ENCODE results near the gene C19orf47. TPM values are rescaled to one million over a fixed set of nuclear protein-coding genes. Genes with fewer than 3 reads are reported as not detected.
"Not testable (repeated sequence)": the region's sequence is repeated elsewhere in the genome, so short reads cannot be mapped to it uniquely, and the experiment has no call there.

Gene C19orf47
- total RNA-seq, 1 experiment from 2014 or later, result 14.9 TPM

DNA sequence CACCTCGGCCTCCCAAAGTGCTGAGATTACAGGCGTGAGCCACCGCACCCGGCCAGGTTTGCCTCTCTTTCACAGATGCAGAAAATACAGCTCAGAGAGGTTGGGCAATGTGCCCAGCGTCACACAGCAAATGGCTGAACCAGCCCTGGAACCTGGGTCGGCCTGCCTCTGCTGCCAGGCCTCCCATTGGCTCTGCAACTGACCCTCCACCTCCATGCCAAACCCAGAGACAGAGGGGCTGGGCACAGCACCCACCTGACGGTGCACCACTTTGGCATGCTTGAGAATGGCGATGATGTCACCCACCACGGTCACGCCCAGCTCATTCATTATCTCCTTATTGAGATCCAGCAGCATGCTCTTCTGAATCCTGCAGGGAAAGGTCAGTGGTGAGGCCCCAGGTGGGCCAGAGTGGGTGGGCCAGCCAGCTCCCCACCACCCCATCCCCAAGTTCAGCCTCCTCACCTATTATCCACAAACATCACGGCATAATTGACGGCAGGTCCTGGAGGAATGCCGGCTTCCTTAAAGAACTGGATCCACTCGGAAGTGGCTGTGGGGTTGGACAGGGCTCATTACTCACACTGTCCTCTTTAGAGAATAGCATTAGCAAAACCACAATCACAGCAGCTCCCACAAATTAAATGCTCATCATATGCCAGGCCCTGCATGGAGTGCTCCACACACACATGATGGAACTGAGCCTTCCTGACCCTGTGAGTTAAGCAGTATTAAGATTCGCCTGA is 12.2 kb downstream of the C19orf47 start:
- Mint-ChIP-seq H3K9me3 (ENCODE audit: unreplicated experiment) (no peaks in the 10 kb centered on the region), H3K4me3 (ENCODE audit: unreplicated experiment) (no peak overlapping the region), H3K27ac (ENCODE audit: low read depth, unreplicated experiment) (no peak overlapping the region), H3K4me1 (ENCODE audit: insufficient read depth, unreplicated experiment) (peaks cover 3% of the 10 kb centered on the region), H3K27me3 (ENCODE audit: insufficient read depth, unreplicated experiment) (no peaks in the 10 kb centered on the region), H3K36me3 (ENCODE audit: insufficient read depth, unreplicated experiment) (peaks cover 74% of the 10 kb centered on the region)
- intact Hi-C loops (cut with micrococcal nuclease), result no loop called here
- no peak for DNase-seq (ENCODE audit: unreplicated experiment)
- POLR2A ChIA-PET, result interaction anchor here (0.6 kb wide), 1 partner anchor 14 kb away, joined by 3 read pairs; no protein-coding TSS in a partner anchor
- CTCF ChIA-PET, result interaction anchor here (0.6 kb wide), 1 partner anchor 183 kb away, joined by 3 read pairs; no protein-coding TSS in a partner anchor
- no peak for TF ChIP-seq CTCF (IDR thresholded peaks at IDR 0.05; ENCODE audit: unreplicated experiment)
- no TSS peak for BruUV-seq (replicated peaks)

DNA sequence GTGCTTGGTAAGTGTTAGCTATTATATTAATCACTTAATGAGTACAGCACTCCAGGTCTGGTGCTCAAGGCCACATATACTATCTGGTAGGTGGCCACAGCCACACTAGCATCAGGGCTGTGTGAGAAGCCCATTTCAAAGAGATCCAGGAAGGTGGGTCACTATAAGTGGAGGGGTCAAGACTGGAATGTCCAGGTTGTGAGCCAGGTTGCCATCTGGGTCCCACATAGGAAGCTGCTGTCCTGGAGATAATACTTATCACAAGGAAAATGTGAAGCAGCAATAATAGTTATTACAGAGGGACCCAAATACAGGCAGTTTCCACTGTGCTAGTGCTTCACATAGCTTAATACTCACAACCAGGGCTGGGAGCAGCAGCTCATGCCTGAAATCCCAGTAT is 13.1 kb downstream of the C19orf47 start:
- Mint-ChIP-seq H3K9me3 (ENCODE audit: unreplicated experiment) (no peaks in the 10 kb centered on the region), H3K4me3 (ENCODE audit: unreplicated experiment) (no peak overlapping the region), H3K36me3 (ENCODE audit: insufficient read depth, unreplicated experiment) (peaks cover 80% of the 10 kb centered on the region), H3K27me3 (ENCODE audit: insufficient read depth, unreplicated experiment) (no peaks in the 10 kb centered on the region), H3K4me1 (ENCODE audit: insufficient read depth, unreplicated experiment) (peaks cover 6% of the 10 kb centered on the region), H3K27ac (ENCODE audit: low read depth, unreplicated experiment) (no peak overlapping the region)
- CTCF ChIA-PET, result no interaction called here
- no TSS peak for BruUV-seq (replicated peaks)
- POLR2A ChIA-PET, result interaction anchor here (2.2 kb wide), 1 partner anchor 13 kb away, joined by 10 read pairs; the partner anchor contains the start of genes C19orf47 and PLD3
- intact Hi-C loops (cut with micrococcal nuclease), result no loop called here
- no peak for DNase-seq (ENCODE audit: unreplicated experiment)
- no peak for TF ChIP-seq CTCF (IDR thresholded peaks at IDR 0.05; ENCODE audit: unreplicated experiment)

GRCh38 chr19:40333083-40333482 is 15.1 kb downstream of the C19orf47 start:
- BruUV-seq (replicated peaks); H3K9me3 Mint-ChIP-seq (ENCODE audit: unreplicated experiment); H3K4me1 Mint-ChIP-seq (ENCODE audit: insufficient read depth, unreplicated experiment); intact Hi-C loops (cut with micrococcal nuclease); DNase-seq (ENCODE audit: unreplicated experiment); H3K4me3 Mint-ChIP-seq (ENCODE audit: unreplicated experiment); H3K27ac Mint-ChIP-seq (ENCODE audit: low read depth, unreplicated experiment); H3K27me3 Mint-ChIP-seq (ENCODE audit: insufficient read depth, unreplicated experiment): not testable (repeated sequence)
- POLR2A ChIA-PET, result interaction anchor here (1.0 to 2.2 kb wide), 2 partner anchors 15 to 28 kb away, joined by 5 to 10 read pairs; partner anchors contain the start of genes C19orf47 and PLD3
- CTCF ChIA-PET, result interaction anchor here (1.2 kb wide), 1 partner anchor 8 kb away, joined by 3 read pairs; no protein-coding TSS in a partner anchor
- peaks cover 75% of the 10 kb centered on the region for H3K36me3 Mint-ChIP-seq (ENCODE audit: insufficient read depth, unreplicated experiment)

DNA sequence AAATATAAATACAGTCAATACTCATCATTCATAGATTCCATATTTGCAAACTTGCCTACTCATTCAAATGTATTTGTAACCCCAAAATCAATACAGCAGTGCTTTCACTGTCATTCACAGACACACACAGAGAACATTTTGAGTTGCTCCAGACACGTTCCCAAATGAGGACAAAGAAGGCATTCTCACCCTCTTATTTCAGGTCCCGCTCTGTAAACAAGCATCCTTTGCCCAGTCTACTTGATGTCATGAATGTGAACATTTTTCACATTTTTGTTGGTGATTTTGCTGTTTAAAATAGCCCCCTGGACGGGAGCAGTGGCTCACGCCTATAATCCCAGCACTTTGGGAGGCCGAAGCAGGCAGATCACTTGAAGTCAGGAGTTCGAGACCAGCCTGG is 15.5 kb downstream of the C19orf47 start:
- Mint-ChIP-seq H3K4me3 (ENCODE audit: unreplicated experiment) (no peak overlapping the region), H3K4me1 (ENCODE audit: insufficient read depth, unreplicated experiment) (peaks cover 6% of the 10 kb centered on the region), H3K27ac (ENCODE audit: low read depth, unreplicated experiment) (no peak overlapping the region), H3K36me3 (ENCODE audit: insufficient read depth, unreplicated experiment) (peaks cover 76% of the 10 kb centered on the region), H3K27me3 (ENCODE audit: insufficient read depth, unreplicated experiment) (no peaks in the 10 kb centered on the region), H3K9me3 (ENCODE audit: unreplicated experiment) (no peaks in the 10 kb centered on the region)
- no peak for TF ChIP-seq CTCF (IDR thresholded peaks at IDR 0.05; ENCODE audit: unreplicated experiment)
- BruUV-seq (replicated peaks), result no TSS peak
- DNase-seq (ENCODE audit: unreplicated experiment), result no peak
- intact Hi-C loops (cut with micrococcal nuclease), result no loop called here
- ChIA-PET CTCF (interaction anchor here (0.6 to 1.2 kb wide), 2 partner anchors 9 to 540 kb away, joined by 3 to 5 read pairs; no protein-coding TSS in a partner anchor), POLR2A (interaction anchor here (0.6 to 2.2 kb wide), 2 partner anchors 15 to 148 kb away, joined by 3 to 10 read pairs; partner anchors contain the start of genes C19orf47 and PLD3)

Measured in MCF 10A (cell line).